ENCODE measurements around the gene GNLY. TPM values are rescaled to one million over a fixed set of nuclear protein-coding genes. Genes with fewer than 3 reads are reported as not detected.

Gene GNLY
- total and polyA plus RNA-seq, 2 of the 13 experiments (the other 11 are each of a cell fraction or from before 2014, with no cell fraction given): not detected

GRCh38 chr2:85735691-85736090, 41.5 kb downstream of the GNLY start:
- ChIA-PET POLR2A (no interaction called here), CTCF (ENCODE audit: low intra/inter-chr PET ratio, low total read pairs) (no interaction called here)
- ATAC-seq (no peak), DNase-seq (ENCODE audit: low spot score) (no peak), FAIRE-seq (no peak)
- Histone ChIP-seq H3K9me3 (ENCODE audit: low read length) (no peaks in the 10 kb centered on the region), H4K20me1 (ENCODE audit: insufficient read depth, low read length) (no peaks in the 10 kb centered on the region), H3K9ac (ENCODE audit: insufficient read depth, low read depth, low read length) (no peak overlapping the region), H3K4me3 (replicated peaks in 1 of 3; ENCODE audit: insufficient read depth in 1 of 3, low read depth in 2 of 3, low read length in 3 of 3) (no peak overlapping the region), H3K27ac (ENCODE audit: extremely low read length, insufficient read depth, low read length) (no peak overlapping the region), H2AFZ (ENCODE audit: low read length) (no peak overlapping the region), H3K4me2 (ENCODE audit: low read depth, low read length) (no peak overlapping the region), H3K79me2 (ENCODE audit: insufficient read depth, low read length) (no peaks in the 10 kb centered on the region), H3K4me1 (ENCODE audit: insufficient read depth, low read length) (peaks cover 15% of the 10 kb centered on the region), H3K27me3 (ENCODE audit: control insufficient read depth in 1 of 2, insufficient read depth in 2 of 2, low read length in 2 of 2) (peaks cover 4 to 31% of the 10 kb centered on the region in 2 experiments; a peak in 3 of 5 replicates), H3K36me3 (replicated peaks in 1 of 2; ENCODE audit: control insufficient read depth in 1 of 2, insufficient read depth in 2 of 2, low read length in 2 of 2) (no peaks in the 10 kb centered on the region)
- no TSS peak for BruUV-seq (replicated peaks)
- intact Hi-C loops (cut with micrococcal nuclease; ENCODE audit: unreplicated experiment) (no loop called here), in situ Hi-C loops (cut with HindIII; ENCODE audit: extremely low pct_ligation_motif_present, low pct_unique_long_range_greater_than_20kb) (loop anchor here (10.0 kb wide), 1 partner anchor 339 kb away; no protein-coding TSS in a partner anchor)
- TF ChIP-seq ZNF17 (CRISPR knock-in tag; IDR thresholded peaks at IDR 0.05): no peak
- TF ChIP-seq, protein P1, sequence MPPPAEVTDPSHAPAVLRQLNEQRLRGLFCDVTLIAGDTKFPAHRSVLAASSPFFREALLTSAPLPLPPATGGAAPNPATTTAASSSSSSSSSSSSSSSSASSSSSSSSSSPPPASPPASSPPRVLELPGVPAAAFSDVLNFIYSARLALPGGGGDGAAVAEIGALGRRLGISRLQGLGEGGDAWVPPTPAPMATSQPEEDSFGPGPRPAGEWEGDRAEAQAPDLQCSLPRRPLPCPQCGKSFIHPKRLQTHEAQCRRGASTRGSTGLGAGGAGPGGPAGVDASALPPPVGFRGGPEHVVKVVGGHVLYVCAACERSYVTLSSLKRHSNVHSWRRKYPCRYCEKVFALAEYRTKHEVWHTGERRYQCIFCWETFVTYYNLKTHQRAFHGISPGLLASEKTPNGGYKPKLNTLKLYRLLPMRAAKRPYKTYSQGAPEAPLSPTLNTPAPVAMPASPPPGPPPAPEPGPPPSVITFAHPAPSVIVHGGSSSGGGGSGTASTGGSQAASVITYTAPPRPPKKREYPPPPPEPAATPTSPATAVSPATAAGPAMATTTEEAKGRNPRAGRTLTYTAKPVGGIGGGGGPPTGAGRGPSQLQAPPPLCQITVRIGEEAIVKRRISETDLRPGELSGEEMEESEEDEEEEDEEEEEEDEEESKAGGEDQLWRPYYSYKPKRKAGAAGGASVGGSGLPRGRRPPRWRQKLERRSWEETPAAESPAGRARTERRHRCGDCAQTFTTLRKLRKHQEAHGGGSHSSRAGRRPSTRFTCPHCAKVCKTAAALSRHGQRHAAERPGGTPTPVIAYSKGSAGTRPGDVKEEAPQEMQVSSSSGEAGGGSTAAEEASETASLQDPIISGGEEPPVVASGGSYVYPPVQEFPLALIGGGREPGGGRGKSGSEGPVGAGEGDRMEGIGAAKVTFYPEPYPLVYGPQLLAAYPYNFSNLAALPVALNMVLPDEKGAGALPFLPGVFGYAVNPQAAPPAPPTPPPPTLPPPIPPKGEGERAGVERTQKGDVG (CRISPR knock-in tag; IDR thresholded peaks at IDR 0.05; ENCODE audit: borderline replicate concordance): no peak
- no peak for TF ChIP-seq YEATS4 (CRISPR knock-in tag; IDR thresholded peaks at IDR 0.05; ENCODE audit: borderline replicate concordance)
- no peak for TF ChIP-seq TCF7L2 (IDR thresholded peaks at IDR 0.05; ENCODE audit: low read depth, low read length)
- TF ChIP-seq BHLHE40 (IDR thresholded peaks at IDR 0.05; ENCODE audit: low read length): no peak
- no peak for TF ChIP-seq RCOR2 (CRISPR knock-in tag; IDR thresholded peaks at IDR 0.05)
- TF ChIP-seq SRF (IDR thresholded peaks at IDR 0.05; ENCODE audit: low read depth, low read length): no peak
- TF ChIP-seq MTF2 (CRISPR knock-in tag; IDR thresholded peaks at IDR 0.05; ENCODE audit: borderline replicate concordance): no peak
